ENCODE data around the gene RABGAP1L.

GRCh38 chr1:174197547-174197946, 38.2 kb downstream of the RABGAP1L start:
- TF ChIP-seq JUN (IDR thresholded peaks at IDR 0.05; ENCODE audit: borderline replicate concordance, insufficient read depth, insufficient read length, low read depth) = no peak
- no peak for TF ChIP-seq POLR2AphosphoS5 (IDR thresholded peaks at IDR 0.05; ENCODE audit: insufficient read depth, low read depth, low read length)
- TF ChIP-seq EZH2 (IDR thresholded peaks at IDR 0.05; ENCODE audit: borderline replicate concordance, low read depth, low read length, severe bottlenecking) = no peak
- TF ChIP-seq CTCF (IDR thresholded peaks at IDR 0.05; ENCODE audit: extremely low read depth in 1 of 2, insufficient read depth in 1 of 2, low read depth in 1 of 2, low read length in 2 of 2) = no peak
- no peak for TF ChIP-seq POLR2A (IDR thresholded peaks at IDR 0.05; ENCODE audit: low read depth, low read length)
- TF ChIP-seq MAX (IDR thresholded peaks at IDR 0.05; ENCODE audit: insufficient read depth, insufficient read length) = no peak

Measured in endothelial cell of umbilical vein (primary cell).